DMS53 treated with DMSO at 0.1 percent for 48 hours (cell line): ENCODE measurements around the gene TNFRSF19.
"Not testable (repeated sequence)": the region's sequence is repeated elsewhere in the genome, so short reads cannot be mapped to it uniquely, and the experiment has no call there.

Experiments
- DNase-seq: peaks from one replicate; lab custom pipeline; 2025; ENCODE audit not compliant: unreplicated experiment; lab: John Stamatoyannopoulos, UW

The TNFRSF19 gene, protein sequence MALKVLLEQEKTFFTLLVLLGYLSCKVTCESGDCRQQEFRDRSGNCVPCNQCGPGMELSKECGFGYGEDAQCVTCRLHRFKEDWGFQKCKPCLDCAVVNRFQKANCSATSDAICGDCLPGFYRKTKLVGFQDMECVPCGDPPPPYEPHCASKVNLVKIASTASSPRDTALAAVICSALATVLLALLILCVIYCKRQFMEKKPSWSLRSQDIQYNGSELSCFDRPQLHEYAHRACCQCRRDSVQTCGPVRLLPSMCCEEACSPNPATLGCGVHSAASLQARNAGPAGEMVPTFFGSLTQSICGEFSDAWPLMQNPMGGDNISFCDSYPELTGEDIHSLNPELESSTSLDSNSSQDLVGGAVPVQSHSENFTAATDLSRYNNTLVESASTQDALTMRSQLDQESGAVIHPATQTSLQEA

DNA sequence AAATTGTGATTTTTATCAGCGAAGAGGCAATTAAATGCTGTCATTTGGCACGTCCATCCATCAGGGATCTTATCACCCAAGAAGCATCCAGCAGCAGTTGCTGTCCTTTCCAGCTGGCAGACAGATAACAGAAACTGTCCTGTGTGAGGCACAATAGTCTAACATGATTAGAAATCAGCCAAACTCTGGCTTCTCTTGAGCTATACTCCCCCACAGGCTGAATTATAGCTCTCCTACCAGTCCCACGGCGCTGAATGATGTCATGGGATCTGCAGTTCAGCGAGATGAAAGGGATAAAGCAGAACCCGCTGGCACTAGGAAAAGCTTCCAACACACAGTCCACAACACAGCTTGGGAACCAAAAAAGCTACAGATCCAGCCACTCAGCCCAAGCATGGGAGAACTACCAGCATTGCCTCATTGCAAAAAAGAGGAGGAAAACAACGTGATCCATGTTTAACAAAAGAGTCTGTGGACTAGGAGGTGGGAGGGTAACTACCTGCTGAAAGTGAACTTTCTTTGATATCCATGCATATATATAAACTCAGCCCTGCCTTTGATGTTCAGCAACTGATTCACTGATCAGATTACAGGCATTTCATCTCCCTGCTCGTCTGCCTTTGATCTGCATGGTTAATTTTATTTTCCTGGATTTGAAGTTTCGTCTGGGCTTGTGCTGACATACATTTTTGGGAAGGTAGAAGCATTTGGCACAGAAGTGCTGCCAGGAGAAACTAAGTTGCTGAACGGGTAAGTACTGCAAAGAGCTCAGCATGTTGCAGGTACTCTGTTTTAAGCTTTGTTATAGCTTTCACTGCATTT, at the start of gene TNFRSF19:
Gene TNFRSF19, plus strand, starts transcription at position 314 of the 822 bp plus-strand sequence. CDS start 19,772 bp downstream, outside the sequence.
- no peak for DNase-seq

DNA sequence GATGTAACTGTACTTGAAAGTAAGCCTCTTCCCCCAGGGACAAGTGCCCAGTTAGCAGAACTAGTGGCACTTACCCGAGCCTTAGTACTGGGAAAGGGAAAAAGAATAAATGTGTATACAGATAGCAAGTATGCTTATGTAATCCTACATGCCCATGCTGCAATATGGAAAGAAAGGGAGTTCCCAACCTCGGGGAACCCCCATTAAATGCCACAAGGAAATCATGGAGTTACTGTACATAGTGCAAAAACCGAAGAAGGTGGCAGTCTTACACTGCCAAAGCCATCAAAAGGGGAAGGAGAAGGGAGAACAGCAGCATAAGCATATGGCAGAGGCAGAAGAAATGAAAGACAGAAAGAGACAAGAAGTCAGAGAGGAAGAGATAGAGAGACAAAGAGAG, 40.3 kb upstream of the TNFRSF19 start:
- DNase-seq, result not testable (repeated sequence)

DNA sequence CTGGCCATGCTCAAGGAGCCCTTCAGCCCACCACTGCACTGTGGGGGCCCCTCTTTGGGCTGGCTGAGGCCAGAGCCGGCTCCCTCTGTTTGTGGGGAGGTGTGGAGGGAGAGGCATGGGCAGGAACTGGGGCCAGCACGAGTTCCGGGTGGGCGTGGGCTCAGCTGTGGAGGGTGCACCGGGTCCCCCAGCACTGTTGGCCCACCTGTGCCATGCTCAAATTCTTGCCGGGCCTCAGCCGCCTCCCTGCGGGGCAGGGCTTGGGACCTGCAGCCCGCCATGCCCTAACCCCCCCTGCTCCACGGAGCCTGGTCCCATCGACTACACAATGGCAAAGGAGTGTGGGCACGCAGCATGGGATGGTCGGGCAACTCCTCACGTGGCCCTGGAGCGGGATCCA, 38.8 kb upstream of the TNFRSF19 start:
- DNase-seq, result no peak

DNA sequence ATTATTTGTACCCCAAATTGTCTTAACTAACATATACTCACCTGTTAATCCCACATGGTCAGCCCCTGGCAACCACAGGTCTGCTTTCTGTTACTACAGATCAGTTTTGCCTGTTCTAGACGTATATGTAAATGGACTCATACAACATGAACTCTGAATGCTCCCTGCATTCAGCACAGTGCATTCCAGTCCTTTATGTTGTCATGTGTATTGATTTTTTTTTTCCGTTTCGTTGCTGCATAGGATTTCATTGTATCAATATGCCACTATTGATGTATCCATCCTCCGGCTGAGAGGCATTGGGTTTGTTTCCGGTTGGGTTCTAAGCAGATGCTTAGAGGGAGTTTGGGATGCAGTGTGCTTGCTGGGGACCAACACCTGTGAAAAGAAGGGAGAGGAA, 36.1 kb upstream of the TNFRSF19 start:
- no peak for DNase-seq

DNA sequence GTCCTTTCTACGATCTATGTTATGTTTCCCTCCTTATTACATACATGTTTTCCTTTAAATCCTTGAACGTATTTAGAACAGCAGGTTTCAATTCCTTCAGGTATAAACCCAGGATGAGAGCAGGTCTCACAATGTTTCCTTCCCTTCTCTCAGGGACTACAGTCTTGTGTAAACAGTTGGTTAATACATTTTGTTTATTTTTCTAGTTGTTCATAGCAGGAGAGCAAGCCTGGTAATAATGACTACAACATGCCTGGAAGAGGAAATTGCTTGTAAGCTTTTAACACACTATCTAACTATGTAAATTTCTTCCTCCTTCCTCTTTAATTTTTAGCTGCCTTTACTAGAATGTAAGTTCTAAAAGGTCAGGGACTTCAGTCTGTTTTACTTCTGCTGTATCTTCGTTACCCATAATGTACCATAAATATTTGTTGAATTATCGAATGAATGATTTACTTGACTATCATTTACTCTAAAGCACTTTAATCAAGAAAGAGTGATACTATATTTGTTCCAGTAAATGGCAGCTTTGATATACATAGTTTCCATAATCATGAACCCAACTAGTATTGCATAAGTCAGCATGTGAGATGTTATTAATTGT, 28.9 kb upstream of the TNFRSF19 start:
- DNase-seq, result peak; percentile 73

DNA sequence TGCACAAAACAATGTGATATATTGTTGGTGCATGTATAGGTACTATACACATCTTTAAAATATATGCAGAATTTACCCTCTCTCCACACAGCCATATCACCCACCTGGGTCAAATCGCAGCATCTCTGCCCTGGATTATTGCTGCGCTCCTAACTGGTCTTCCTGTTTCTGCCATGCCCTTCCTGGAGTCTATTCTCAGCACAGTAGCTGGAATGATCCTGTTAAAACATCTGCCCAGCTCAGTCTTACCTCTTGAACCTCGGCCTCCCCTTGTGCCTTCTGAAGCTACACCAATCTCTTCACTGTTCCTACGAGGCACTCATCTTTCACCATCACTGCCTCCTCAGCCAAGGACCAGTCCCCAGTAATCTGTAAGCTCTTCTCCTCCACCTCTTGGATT, 25.5 kb upstream of the TNFRSF19 start:
- no peak for DNase-seq

DNA sequence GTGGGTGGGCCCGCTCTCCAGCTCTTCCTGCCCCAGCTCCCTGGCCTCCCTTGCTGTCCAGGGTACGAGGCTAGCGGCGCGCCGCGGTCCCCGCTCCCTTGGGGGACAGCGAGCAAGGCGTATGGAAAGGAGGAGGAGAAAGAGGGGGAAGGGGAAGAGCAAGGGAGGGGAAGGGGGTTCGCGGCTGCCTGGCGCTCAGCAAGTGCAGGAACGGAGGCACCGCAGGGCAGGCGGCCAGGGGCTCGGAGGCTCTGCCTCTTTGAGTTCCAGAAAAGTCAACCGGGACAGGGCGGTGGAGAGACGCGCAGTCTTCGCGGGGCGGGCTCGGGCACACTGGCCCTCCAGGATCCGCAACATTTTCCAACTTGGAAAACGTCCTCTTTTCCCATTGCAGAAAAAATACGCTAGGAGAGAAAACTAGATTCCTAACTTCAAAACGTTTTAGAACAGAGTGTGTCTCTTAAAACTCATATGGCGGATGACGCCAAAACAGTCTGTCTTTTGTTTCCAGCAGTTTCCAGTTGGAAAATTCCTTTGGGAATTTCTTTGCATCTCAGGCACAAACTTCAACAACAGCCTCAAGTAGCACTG, 23.1 kb upstream of the TNFRSF19 start:
- DNase-seq, result no peak

DNA sequence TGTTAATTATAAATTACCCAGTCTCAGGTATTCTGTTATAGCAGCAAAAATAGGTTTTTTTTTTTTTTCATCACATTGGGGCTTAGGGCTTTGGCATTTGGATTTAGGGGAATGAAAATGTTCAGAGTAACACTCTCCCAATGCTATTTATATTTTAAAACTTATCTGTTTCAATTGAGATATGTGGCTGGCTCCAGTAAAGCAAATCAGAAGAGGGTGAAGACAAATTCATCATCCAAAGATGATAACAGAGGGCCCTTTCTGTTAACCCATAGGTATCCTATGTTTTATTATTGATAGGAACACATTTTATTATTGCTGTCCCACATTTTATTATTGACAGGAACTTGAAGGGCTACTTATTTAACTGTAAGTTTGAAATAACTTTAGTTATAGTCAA, 20.5 kb upstream of the TNFRSF19 start:
- no peak for DNase-seq

DNA sequence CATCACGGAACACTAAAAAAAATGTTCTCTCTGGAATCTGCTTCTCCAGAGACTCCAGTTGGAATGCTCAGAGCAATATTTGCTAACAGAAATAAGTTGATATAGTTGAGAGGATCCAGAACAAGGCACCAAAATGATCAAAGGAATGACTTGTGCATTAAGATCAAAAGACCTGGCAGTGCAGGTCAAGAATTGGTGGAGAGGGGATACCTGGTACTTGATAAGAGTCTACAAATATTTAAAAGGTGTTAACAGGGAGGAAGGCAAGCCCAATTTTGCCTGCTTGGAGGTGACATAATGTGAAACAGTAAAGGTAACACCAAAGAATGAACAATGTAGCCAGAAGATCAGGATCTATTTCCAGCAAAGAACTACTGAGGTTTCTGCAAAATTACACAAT, 20.0 kb upstream of the TNFRSF19 start:
- no peak for DNase-seq

DNA sequence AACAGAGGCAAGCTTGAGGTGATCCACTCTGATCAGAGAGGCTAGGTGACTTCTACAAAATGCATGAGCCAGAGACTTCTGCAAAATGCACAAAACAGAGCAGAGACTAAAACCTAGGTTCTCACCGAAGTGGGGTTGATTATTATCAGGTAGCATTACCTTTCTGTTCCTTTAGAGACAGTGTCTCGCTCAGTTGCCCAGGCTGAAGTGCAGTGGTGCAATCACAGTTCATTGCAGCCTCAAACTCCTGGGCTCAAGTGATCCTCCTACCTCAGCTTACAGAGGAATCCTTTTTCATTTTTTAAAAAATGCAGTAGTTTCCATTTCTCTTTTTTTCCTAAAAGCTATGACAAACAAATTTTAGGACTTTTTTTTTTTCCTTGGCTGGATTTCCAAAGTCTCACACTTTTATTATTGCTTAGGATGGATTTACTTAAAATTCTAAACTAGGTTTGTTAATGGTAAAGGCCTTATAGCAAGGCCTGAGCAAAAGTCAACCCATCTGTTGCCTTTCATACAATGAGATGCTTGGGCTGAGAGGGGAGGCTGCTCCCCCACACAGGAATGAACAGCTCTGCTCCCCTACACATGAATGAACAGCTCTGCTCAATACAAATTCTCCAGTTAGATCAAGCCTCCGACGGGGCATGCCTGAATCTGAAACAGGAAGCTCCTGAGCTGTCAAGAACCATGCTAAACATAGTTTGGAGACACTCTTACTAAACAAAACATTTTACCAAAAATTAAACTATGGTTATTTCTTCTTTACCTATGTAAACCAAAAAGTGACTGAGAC, 18.8 kb upstream of the TNFRSF19 start:
- DNase-seq, result no peak

DNA sequence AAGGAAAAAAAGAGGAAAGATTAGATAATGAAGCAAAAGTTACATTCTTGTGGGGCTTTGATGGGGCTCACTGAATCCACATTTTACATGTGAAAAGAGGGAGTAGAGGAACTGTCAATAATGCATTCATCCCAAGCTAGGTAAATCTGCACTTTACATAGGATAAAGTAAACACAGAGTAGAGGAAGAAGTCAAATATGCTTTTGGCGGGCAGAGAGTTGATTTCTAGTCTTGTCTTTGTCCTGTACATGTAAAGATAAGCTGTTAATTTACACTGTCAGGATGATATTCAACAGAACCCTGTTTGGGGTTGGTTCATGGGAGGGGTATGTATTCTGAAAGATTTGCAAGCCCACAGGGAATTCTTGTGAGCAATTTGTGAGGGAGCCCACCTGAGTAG, 18.0 kb upstream of the TNFRSF19 start:
- DNase-seq, result no peak

DNA sequence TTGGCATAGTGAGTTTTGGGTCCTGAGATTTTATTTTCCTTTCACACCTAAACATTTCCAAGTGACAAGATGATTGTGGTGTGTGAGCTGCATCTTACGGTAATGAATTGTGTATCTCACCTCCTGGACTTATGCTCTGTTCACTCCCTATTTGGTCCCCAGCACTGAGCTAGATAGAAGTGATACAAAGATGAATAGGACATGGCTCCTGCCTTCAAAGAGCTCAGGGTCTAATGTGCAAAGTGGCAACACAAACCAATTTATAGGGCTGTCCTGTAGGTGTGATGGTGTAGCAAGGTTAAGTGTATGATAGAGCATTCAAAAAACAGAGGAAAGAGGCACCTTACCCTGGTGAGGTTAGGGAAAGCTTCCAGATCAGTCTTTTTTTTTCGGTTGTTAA, 17.6 kb upstream of the TNFRSF19 start:
- no peak for DNase-seq

DNA sequence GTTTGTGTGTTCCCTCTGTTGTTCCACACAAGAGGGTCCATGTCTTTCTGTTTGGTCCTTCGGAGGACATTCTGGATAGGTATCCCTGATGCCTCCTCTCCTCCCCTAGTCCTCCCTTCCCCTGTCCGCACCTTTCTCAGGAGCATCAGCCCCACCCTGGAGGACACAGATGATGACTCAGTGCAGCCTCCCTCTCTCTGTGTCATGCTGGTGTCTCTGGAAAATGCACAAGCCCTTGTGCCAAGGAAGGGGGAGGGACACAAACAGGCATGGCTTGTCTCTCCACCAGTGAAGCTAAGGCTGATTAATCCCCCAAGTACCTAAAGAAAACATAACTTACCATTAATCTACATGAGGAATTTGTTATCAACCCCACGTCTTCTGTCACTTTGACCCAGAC, 16.2 kb upstream of the TNFRSF19 start:
- no peak for DNase-seq

DNA sequence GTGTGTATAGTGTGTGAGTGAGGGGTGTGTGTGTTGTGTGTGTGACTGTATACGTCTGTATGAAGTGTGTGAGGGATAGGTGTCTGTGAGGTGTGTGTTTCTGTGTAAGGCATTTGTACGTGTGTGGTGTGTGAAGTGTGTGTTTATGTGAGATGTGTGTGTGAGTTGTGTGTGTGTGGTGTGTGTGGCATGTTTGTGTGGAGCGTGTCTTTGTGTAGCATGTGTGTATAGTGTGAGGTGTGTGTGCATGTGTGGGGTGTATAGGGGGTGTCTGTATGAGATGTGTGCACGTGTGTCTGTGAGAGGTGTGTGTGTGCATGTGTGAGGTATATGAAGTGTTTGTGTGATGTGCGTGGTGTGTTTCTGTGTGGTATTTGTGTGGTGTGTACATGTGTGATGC, 13.2 kb upstream of the TNFRSF19 start:
- no peak for DNase-seq

DNA sequence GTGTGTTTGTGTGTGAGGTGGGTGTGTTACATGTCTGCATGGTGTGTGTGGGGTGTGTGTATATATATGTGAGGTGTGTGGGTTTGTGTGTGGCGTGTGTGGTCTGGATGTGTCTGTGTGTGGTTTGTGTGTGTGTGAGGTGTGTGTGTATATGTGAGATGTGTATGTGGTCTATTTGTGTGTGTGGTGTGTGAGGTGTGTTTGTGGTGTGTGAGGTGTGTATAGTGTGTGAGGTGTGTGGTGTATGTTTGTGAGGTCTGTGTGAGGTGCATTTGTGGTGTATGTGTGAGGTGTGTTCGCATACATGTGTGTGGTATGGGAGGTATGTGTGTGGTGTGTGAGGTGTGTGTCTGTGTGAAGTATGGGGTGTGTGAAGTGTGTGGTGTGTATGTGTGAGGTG, 12.5 kb upstream of the TNFRSF19 start:
- no peak for DNase-seq

DNA sequence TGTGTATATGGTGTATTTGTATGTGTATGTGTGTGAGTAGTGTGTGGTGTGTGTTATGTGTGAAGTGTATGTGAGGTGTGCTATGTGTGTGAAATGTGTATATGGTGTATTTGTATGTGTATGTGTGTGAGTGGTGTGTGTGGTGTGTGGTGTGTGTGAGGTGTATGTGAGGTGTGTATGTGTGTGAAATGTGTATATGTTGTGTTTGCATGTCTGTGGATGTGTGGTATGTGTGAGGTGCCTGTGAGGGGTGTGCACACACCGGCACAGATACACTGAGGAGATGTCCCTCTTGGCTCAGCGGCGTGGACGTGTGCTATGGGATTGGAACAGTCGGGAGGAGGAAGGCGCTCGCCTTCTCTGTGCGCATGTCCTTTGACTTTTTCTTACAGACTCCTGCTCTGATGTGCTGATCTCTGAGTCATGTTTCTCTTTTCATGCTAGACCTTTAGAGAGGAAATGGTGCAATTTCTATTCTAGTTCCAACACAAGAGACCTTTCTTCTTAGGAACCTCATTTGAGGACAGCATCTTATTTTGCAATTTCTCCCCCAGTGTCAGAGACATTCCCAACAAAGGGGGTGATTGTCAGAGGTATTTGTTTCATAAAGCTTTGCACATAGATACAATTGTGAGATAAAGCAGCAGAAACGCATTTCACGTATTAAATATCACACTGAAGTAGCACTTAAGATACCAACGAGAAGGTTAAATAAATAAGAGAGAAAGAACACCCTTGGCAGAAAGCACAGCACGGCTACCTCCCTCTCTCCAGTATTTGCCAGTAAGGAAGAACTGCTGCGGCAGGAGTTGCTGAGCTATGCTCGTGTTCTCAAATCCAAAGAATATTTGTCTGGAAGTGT, 11.3 kb upstream of the TNFRSF19 start:
- peak; percentile 91 for DNase-seq

DNA sequence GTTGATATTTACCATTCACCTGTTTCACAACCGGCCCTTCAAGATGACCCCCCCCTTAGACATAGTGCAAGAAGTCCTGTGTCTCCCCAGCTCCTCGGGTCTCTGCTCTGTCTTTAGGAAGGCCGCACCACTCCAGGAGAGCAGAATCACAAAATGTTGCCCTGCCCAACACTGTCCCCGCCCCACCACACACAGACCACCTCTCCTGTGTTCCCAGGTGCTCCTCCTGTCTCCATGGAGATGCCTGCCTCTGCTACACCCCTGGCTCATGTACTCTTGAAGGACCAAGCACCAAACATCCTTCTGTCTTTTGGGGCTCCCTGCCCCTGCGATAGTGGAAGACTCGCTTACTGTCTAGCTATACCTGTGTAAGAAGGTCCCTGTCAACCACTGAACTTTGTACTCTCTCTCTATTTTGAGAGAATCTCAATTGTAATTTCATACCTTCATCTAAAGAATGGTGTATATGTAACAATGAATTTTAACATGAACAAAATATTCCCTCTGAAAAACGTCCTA, 9.6 kb upstream of the TNFRSF19 start:
- DNase-seq, result no peak

DNA sequence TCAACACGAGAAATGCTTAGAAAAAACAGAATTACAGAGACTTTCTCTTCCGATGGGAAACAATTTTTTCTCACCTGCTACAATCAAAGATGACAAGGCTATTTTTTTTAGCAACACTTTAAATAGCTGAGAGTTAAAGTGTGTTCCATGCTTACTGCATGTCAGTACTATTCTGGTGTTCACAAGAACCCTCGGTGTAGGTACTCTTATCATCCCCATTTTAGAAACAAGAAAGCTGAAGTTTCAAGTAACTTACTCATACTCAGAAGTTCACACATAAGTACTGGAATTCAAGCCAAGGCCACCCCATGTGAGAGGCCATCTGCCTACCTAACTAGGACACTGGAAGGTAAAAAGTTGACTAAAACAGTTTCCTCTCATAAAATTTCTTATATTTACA, 9.0 kb upstream of the TNFRSF19 start:
- no peak for DNase-seq

DNA sequence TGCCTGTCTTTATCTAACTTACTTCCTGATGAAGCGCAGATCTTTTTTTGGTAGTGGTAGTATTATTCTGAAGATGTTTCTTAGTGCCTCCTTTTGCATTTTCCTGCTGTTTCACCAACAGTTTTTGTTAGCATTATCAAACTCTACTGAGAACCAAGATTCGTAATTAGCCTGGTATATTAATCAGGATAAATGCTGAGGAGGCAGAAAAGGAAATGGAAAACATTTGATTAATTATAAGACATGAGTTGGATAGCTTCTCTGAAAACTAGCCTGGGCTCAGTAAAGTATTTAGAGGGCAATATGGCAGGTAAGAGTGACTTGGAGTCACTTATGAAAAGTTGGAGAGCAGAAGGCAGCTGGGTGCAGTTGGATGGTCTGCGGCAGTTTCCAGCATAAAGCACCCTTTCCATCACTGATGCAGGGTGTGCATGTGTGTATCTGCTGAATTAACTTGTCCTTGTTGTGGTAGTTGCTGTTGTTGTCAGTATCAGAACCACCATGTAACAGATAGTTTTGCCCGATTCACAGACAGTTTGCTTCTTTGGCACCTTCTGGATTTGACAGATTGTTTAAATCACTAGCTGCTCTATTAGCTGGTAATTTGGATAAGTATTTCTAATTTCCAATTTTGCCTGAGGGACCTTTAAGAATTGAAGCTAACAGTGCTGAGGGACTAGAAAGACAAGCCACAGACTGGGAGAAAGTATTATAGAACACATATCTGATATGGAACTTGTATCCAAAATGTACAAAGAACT, 6.9 kb upstream of the TNFRSF19 start:
- no peak for DNase-seq
